GM19023 (cell line): ENCODE measurements around the gene GJB4.
"Not testable (repeated sequence)": the region's sequence is repeated elsewhere in the genome, so short reads cannot be mapped to it uniquely, and the experiment has no call there.

ENCODE experiments used
- ATAC-seq: cut with Tn5 transposase; IDR thresholded peaks from one replicate; pipeline ENCODE4 v1.9.1; 2021; ENCODE audit warnings: mild to moderate bottlenecking, moderate library complexity; ENCODE audit not compliant: unreplicated experiment

The GJB4 gene

GRCh38 chr1:34746785-34747637 is 12.5 kb upstream of the GJB4 start:
- ATAC-seq, result no peak

DNA sequence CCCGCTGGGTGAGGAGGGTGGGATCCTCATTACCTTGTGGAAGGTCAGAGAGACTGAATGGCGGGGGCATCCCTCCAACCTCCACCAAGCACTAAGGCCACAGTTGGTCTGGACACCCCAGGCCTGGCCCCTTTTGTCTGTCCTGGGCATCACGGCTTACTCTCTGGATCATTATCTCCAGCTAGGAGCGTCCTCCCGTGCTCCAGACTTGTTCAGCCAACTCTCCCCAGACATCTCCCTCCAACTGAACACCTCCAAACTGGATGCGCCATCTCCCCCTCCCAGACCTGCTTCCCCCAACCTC is 11.9 kb upstream of the GJB4 start:
- ATAC-seq, result no peak

DNA sequence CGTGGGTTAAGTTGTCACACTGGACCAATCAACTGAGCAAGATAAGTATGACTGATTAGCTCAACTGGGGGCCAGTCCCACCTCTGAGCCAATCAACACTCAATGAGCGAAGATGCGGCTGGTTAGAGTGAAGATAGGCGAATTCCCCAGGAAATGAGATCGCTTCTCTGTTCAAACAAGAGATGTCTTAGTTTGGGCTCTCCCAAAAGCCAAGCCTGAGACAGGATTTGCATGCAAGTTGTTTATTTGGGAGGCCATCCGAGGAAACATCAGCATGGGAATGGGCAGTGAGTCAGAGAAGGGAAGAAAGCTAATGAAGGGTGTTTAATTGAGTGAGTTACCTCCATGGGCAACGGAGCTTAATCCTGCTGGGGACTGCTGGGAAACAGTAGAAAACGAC is 9.5 kb upstream of the GJB4 start:
- ATAC-seq, result no peak

DNA sequence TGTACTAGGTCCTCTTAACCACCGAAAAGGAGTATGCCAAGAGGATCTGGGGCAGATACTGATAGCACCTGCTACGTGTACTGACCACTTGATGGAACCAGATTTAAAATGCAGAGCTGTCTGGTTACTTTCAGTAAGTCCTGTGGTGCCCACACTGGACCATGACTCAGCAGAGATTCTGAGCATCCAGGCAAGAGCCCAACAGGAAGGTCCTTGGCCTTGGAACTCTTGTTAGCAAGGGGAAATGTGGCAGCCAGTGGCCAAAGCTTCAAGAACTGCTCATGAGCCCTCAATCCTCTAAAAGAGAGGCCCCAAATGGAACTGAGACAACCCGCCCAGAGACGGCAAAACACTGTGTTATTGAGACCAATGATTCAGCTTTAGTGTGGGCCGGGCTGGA is 8.9 kb upstream of the GJB4 start:
- ATAC-seq, result no peak

- no peak for ATAC-seq
Observed at GRCh38 chr1:34753163-34753562, 6.4 kb upstream of the GJB4 start.

DNA sequence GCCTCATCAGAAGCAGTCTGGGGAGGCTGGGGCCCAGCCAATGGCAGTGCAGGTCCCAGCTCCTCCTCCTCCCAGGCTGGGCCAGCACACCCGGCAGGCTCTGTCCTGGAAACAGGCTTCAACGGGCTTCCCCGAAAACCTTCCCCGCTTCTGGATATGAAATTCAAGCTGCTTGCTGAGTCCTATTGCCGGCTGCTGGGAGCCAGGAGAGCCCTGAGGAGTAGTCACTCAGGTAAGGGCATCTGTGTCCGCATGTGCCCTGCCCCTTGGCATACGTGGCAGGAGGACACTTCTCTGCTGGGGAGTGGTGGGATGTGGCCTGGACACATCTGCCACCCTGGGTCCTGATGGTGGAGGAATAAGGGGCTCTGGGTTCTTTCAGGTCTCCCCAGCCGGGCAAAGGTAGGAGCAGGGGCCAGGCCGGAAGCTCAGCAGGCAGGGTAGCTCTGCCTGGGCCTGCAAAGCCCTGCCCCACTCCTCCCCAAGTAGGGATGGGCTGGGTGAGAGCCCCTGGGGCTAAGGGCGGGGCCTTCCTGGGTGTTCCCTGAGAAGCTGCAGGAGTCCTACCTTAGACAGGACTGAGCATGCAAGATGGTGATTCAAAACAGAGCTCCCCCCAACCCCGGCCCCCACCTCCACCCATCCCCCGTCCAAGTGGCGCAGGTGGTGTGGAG is 4.4 kb upstream of the GJB4 start, which contains the start of gene GJB5:
TSS of gene GJB5 (plus strand) at position 84 of the 674 bp plus-strand sequence. CDS start 2,284 bp downstream, outside the sequence.
- ATAC-seq, result no peak

- ATAC-seq, result no peak
Observed at GRCh38 chr1:34755961-34756360, 3.6 kb upstream of the GJB4 start.

DNA sequence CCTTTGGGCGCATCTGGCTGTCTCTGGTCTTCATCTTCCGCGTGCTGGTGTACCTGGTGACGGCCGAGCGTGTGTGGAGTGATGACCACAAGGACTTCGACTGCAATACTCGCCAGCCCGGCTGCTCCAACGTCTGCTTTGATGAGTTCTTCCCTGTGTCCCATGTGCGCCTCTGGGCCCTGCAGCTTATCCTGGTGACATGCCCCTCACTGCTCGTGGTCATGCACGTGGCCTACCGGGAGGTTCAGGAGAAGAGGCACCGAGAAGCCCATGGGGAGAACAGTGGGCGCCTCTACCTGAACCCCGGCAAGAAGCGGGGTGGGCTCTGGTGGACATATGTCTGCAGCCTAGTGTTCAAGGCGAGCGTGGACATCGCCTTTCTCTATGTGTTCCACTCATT is 2.2 kb upstream of the GJB4 start:
- no peak for ATAC-seq

DNA sequence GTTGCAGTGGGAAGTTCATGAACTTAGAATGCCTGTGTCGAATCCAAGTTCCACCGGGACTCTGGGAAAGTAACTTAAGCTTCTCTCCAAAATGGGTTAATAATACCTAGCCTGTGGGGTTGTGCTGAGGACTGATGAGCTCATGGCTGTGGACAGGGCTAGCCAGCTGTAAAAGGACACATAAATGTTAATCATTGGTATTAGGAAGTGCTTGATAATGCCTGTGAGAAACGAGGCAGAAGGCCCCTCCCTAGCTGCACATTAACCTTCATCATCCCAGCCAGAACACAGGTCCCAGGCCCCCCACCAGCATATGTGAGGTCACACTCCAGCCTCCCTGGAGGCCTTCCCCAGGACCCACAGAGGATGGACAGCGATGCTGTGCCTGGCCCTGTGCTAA is 789 bp upstream of the GJB4 start:
- no peak for ATAC-seq

DNA sequence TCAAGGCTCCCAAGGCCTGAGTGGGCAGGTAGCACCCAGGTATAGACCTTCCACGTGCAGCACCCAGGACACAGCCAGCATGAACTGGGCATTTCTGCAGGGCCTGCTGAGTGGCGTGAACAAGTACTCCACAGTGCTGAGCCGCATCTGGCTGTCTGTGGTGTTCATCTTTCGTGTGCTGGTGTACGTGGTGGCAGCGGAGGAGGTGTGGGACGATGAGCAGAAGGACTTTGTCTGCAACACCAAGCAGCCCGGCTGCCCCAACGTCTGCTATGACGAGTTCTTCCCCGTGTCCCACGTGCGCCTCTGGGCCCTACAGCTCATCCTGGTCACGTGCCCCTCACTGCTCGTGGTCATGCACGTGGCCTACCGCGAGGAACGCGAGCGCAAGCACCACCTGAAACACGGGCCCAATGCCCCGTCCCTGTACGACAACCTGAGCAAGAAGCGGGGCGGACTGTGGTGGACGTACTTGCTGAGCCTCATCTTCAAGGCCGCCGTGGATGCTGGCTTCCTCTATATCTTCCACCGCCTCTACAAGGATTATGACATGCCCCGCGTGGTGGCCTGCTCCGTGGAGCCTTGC is 1.7 kb downstream of the GJB4 start:
- ATAC-seq, result no peak

DNA sequence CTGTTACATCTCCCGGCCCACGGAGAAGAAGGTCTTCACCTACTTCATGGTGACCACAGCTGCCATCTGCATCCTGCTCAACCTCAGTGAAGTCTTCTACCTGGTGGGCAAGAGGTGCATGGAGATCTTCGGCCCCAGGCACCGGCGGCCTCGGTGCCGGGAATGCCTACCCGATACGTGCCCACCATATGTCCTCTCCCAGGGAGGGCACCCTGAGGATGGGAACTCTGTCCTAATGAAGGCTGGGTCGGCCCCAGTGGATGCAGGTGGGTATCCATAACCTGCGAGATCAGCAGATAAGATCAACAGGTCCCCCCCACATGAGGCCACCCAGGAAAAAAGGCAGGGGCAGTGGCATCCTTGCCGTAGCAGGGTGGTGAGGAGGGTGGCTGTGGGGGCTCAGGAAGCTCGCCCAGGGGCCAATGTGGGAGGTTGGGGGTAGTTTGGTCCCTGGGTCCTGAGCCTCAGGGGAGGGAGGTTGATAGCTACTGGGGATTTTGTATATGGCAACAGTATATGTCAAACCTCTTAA is 2.3 kb downstream of the GJB4 start:
- no peak for ATAC-seq

- ATAC-seq, result no peak
Observed at GRCh38 chr1:34762474-34763141, 3.1 kb downstream of the GJB4 start.

- no peak for ATAC-seq
Observed at GRCh38 chr1:34763142-34763781, 3.7 kb downstream of the GJB4 start.

DNA sequence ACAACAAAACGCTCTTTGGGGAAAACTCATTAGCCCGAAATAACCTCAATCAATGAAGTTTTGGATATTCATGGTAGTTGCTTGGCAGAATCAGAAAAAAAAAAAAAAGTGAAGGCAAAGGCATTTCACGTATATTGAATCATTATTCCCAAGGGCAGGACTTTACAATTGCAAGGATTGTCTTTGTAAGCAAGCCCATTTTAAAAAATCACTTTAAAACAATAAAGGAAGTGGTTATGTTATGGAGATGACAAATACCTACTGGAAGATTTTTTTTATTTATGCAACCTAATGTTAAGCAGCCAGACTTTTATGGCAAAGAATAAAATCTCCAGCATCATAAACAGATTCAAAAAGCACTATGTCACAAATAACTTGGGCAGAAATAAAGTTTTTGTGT is 9.3 kb downstream of the GJB4 start:
- no peak for ATAC-seq

DNA sequence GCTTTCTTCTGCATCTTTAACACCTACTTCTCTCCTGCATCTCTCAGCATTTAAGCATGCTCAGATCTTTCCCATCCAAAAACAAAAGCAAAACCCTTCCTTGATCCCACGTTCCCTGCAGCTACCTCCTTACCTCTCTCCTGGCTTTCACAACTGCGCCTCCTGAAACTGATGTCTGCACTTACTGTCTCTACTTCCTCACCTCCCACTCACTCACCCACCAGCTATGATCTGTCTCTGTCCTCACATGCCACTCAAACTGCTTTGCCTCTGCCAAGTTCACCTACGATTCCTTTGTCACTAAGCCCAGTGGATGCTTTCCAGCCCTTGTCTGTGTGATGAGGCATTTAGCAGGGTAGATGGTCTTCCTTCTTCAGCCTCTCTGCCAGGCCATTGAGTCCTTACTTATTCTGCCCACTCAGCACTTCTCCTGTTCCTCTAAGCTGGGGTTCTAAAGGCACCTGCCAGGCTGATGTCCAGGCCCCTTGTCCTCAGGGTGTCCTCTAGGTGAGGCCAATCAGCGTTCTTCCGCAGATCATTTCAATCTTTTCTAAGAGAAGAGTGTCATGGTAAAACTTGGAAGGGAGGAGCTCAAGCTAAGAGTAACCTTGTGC is 11.5 kb downstream of the GJB4 start:
- ATAC-seq, result no peak

- ATAC-seq, result no peak
Observed at GRCh38 chr1:34771573-34772371, 12.2 kb downstream of the GJB4 start.

- ATAC-seq, result not testable (repeated sequence)
Observed at GRCh38 chr1:34773114-34773513, 13.6 kb downstream of the GJB4 start.

DNA sequence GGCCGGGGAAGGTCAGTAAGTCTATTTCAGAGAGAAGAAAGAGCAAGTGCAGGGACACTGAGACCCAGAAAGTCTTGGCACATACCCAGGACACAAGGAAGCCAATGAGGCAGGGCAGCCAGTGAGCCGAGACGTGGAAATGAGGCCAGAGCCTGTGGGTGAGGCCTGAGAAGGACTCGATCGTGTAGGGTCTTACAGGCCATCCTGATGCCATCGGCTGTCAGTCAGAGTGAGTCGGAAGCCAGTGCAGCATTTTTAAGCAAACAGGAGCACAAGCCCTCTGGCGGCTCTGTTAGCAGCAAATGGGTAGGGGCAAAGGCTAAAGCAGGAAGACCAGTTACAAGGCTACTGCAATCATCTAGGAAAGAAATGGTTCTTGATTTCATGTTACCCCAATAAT is 15.4 kb downstream of the GJB4 start:
- no peak for ATAC-seq

DNA sequence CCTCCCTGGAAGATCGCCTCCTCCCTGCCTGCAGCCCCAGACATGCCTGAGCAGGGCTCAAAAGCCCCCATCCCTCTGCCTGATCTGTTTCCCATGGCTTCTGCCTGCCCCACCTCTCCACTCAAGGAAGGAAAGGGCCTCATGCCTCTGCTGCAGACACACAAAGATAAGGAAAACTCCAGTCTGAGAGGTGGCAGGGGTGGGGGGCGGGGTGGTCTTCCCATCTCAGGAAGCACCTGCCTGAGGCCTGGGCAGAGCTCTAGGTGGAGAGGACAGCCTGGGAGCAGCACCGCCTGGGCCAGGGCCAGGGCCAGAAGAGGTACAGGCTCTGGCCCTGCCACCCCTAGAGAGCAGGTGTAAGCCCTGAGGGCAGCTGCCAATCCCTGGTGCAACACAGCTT is 17.4 kb downstream of the GJB4 start:
- no peak for ATAC-seq
